Activated T-helper 17 cell treated with anti-CD3 and anti-CD28 coated beads, Interleukin-2, amount 50 U/mL, for 72 hours (primary cell): ENCODE measurements around the gene NUCB2. TPM values are rescaled to one million over a fixed set of nuclear protein-coding genes. Genes with fewer than 3 reads are reported as not detected.
A peak's percentile ranks its signal among the peaks of the same experiment; 100 is the strongest.

Experiments
- ATAC-seq: fragments of 150-1000 bp; cut with Tn5 transposase; replicated peaks from 2 replicates; pipeline ENCODE4 v1.10.0; 2021; ENCODE audit warnings: mild to moderate bottlenecking, moderate library complexity
- H3K27ac Mint-ChIP-seq: one replicate; pipeline ENCODE4 v1.8.0; 2022; ENCODE audit warnings: mixed read lengths
- H3K27me3 Mint-ChIP-seq: one replicate; pipeline ENCODE4 v1.8.0; 2022; ENCODE audit warnings: mixed read lengths
- H3K36me3 Mint-ChIP-seq: one replicate; pipeline ENCODE4 v1.8.0; 2022; ENCODE audit warnings: low read depth, mild to moderate bottlenecking, mixed read lengths
- H3K4me1 Mint-ChIP-seq: one replicate; pipeline ENCODE4 v1.8.0; 2022; ENCODE audit warnings: mixed read lengths
- H3K4me3 Mint-ChIP-seq: one replicate; pipeline ENCODE4 v1.8.0; 2022; ENCODE audit warnings: mild to moderate bottlenecking, mixed read lengths
- H3K9me3 Mint-ChIP-seq: one replicate; pipeline ENCODE4 v1.8.0; 2022; ENCODE audit warnings: mixed read lengths
- total RNA-seq, 2 donors: library from RNA; stranded (reverse); gene quantifications; one replicate each; pipeline ENCODE4 v1.2.3, GENCODE V29; 2022

NUCB2 gene
- total RNA-seq, 2 donors from 2014 or later: 28.3 to 39.0 TPM

DNA sequence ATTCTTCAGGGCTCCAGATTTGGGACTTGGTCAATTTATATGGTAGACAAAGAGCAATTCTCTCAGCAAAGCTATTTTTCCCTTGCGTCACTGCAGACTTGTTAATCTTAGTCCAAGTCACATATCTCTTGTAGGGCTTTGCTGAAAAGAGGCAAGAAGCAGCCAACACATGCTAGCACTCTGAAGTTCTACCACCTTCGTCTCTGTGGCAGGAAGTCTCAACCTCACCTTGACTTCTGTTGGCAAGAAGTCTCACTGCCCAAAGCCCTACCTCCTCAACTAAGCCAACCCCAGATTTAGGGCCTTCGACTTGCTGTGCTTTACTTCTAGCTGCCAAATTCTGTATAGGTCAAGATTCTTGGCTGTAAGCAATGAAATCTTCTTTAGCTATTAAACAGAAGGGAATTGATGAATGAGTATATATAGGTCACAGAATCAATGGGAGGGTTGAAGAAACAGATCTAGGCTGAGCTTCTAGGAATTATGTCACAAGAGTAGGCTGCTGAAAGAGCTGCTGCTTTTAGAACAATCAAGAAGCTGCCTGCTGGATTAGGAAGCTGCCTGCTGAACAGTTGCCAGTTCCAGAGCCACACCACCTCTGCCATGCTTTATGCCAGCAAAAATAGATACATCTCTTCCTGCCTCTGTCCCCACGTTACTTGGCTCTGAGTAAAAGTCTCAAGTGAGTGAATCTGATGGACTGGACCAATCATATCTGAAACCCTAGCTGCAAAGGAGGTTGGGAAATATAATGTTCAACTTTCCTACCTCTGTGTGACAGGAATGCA is 57.5 kb downstream of the NUCB2 start:
- ATAC-seq: no peak
- peaks cover 10% of the 10 kb centered on the region for H3K36me3 Mint-ChIP-seq
- no peaks in the 10 kb centered on the region for H3K27me3 Mint-ChIP-seq
- no peaks in the 10 kb centered on the region for H3K9me3 Mint-ChIP-seq
- no peak overlapping the region for H3K4me3 Mint-ChIP-seq
- no peaks in the 10 kb centered on the region for H3K4me1 Mint-ChIP-seq
- H3K27ac Mint-ChIP-seq: no peak overlapping the region

- ATAC-seq: no peak
- no peaks in the 10 kb centered on the region for H3K9me3 Mint-ChIP-seq
- H3K27ac Mint-ChIP-seq: no peak overlapping the region
- no peaks in the 10 kb centered on the region for H3K27me3 Mint-ChIP-seq
- H3K4me1 Mint-ChIP-seq: no peaks in the 10 kb centered on the region
- no peak overlapping the region for H3K4me3 Mint-ChIP-seq
- no peaks in the 10 kb centered on the region for H3K36me3 Mint-ChIP-seq
These were observed 66.7 kb downstream of the NUCB2 start for GRCh38 chr11:17343257-17343656.

GRCh38 chr11:17343907-17344306 is 67.4 kb downstream of the NUCB2 start:
- H3K9me3 Mint-ChIP-seq: no peaks in the 10 kb centered on the region
- H3K27me3 Mint-ChIP-seq: no peaks in the 10 kb centered on the region
- no peak overlapping the region for H3K27ac Mint-ChIP-seq
- no peaks in the 10 kb centered on the region for H3K4me1 Mint-ChIP-seq
- ATAC-seq: peak; percentile 90
- H3K4me3 Mint-ChIP-seq: no peak overlapping the region
- H3K36me3 Mint-ChIP-seq: no peaks in the 10 kb centered on the region

DNA sequence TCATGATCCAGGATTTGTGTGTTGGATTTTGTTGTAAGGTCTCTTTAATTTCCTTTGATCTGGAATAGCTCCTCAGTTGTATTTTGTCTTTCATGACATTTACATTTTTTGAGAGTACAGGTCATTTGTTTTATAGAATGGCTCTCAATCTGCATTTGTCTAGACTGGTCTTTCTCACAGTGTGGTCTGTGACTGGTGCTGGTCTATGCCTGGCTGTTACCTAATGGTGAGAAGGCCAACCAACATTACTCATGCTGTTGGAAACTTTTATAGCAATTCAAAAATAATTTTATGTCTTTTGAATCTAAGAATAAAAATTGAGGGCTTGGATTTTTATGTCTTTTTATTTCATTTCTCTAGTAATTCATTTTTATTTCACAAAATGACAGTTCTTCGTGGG is 71.1 kb downstream of the NUCB2 start:
- H3K4me3 Mint-ChIP-seq: no peak overlapping the region
- H3K27me3 Mint-ChIP-seq: no peaks in the 10 kb centered on the region
- H3K36me3 Mint-ChIP-seq: no peaks in the 10 kb centered on the region
- no peak overlapping the region for H3K27ac Mint-ChIP-seq
- H3K4me1 Mint-ChIP-seq: peaks cover 13% of the 10 kb centered on the region
- no peak for ATAC-seq
- H3K9me3 Mint-ChIP-seq: no peaks in the 10 kb centered on the region

GRCh38 chr11:17350455-17351171 is 74.1 kb downstream of the NUCB2 start:
- H3K9me3 Mint-ChIP-seq: no peaks in the 10 kb centered on the region
- no peaks in the 10 kb centered on the region for H3K27me3 Mint-ChIP-seq
- H3K4me3 Mint-ChIP-seq: peak overlapping the region; percentile 95
- peaks cover 26% of the 10 kb centered on the region for H3K4me1 Mint-ChIP-seq
- no peaks in the 10 kb centered on the region for H3K36me3 Mint-ChIP-seq
- ATAC-seq: peak; percentile 74
- H3K27ac Mint-ChIP-seq: peak overlapping the region; percentile 15

- Mint-ChIP-seq H3K4me3 (peak overlapping the region; percentile 95), H3K27ac (peak overlapping the region; percentile 15), H3K9me3 (no peaks in the 10 kb centered on the region), H3K27me3 (no peaks in the 10 kb centered on the region), H3K36me3 (no peaks in the 10 kb centered on the region), H3K4me1 (peaks cover 26% of the 10 kb centered on the region)
- no peak for ATAC-seq
These were observed 74.6 kb downstream of the NUCB2 start for GRCh38 chr11:17351172-17351509.

DNA sequence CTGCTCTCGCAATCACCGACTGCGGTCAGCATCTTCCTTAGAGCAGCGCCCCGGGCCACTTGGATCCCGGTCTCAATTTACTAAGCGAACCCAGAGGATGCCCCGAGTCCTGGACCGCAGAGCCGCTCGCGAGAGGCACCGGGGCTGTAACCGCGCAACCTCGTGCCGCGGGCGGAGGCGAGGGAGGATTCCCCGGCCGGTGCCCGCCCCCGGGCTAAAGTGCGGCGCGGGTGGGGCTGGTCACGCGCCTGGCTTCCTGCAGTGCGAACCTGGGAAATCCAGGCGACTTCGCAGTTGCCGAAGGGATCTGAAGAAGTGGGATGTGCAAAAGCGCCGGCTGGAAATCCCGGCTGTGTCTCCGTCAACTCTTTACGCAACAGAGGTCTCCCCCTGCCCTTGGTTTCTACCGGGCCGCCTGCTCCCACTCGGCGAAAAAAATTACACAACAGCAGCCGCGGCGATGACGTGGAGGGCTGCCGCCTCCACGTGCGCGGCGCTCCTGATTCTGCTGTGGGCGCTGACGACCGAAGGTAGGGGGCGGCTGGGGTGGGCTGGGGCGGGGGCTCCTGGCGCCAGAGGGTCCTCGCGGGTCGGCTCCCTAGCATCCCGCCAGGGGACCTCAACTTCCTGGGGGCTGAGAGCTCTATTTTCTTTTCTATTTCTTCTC is 75.1 kb downstream of the NUCB2 start, which contains the start of gene NCR3LG1:
NCR3LG1 (plus strand) TSS at position 291 of the 667 bp plus-strand sequence; CDS start at position 461, 170 bp downstream.
- peak; percentile 51 for ATAC-seq
- Mint-ChIP-seq H3K9me3 (no peaks in the 10 kb centered on the region), H3K4me3 (peak within 1 kb of the TSS; percentile 95), H3K4me1 (peaks cover 26% of the 10 kb centered on the region), H3K36me3 (no peaks in the 10 kb centered on the region), H3K27ac (peak within 1 kb of the TSS; percentile 85), H3K27me3 (no peaks in the 10 kb centered on the region)

GRCh38 chr11:17352950-17353820 is 76.6 kb downstream of the NUCB2 start:
- ATAC-seq: peak; percentile 50
- H3K36me3 Mint-ChIP-seq: no peaks in the 10 kb centered on the region
- H3K9me3 Mint-ChIP-seq: no peaks in the 10 kb centered on the region
- H3K4me3 Mint-ChIP-seq: peak overlapping the region; percentile 95
- no peaks in the 10 kb centered on the region for H3K27me3 Mint-ChIP-seq
- peaks cover 26% of the 10 kb centered on the region for H3K4me1 Mint-ChIP-seq
- H3K27ac Mint-ChIP-seq: peak overlapping the region; percentile 85

- Mint-ChIP-seq H3K27me3 (no peaks in the 10 kb centered on the region), H3K36me3 (no peaks in the 10 kb centered on the region), H3K27ac (peak overlapping the region; percentile 69), H3K4me1 (peaks cover 26% of the 10 kb centered on the region), H3K4me3 (peak overlapping the region; percentile 95), H3K9me3 (no peaks in the 10 kb centered on the region)
- ATAC-seq: no peak
These were observed 77.5 kb downstream of the NUCB2 start for GRCh38 chr11:17353821-17354600.

DNA sequence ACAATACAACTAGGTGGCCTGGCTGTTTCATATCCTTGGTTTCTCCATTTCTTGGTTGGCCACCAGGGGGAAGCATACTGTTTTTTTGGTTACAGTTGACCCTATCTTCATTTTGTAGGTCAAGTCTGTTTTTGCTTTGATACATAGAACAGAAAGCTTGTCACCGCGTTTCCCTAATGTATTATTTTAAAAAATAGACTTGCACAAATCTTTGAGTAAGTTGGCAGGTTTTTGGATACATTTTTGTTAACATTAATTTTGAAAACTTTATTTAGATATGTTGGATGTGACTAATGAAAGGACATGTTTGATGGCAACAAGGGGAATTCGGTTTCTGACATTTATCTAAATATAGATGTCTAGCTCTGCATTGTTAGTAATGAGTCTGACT is 78.1 kb downstream of the NUCB2 start:
- Mint-ChIP-seq H3K4me1 (peaks cover 26% of the 10 kb centered on the region), H3K4me3 (peak overlapping the region; percentile 95), H3K27me3 (no peaks in the 10 kb centered on the region), H3K9me3 (no peaks in the 10 kb centered on the region), H3K27ac (peak overlapping the region; percentile 69), H3K36me3 (no peaks in the 10 kb centered on the region)
- ATAC-seq: peak; percentile 40

DNA sequence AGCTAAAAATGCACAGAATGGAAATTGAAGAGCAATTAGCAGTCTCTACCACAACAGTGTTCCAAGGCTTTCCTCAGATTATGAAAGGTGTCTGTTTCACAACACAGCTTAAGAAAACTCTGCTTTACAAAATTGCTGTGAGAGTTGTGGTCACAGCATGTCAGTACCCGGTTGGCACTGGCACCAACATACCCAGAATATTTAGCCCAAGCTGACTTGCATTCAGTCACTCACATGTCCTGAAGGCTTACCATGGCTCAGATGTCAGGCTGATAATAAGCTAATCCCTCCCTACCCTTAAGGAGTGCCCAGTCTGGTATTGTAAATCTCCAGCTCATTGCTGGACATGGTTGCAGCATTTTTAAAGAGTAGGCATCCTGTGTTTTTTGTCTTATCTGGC is 90.0 kb downstream of the NUCB2 start:
- no peaks in the 10 kb centered on the region for H3K4me1 Mint-ChIP-seq
- H3K36me3 Mint-ChIP-seq: peaks cover 43% of the 10 kb centered on the region
- no peak for ATAC-seq
- no peak overlapping the region for H3K4me3 Mint-ChIP-seq
- no peak overlapping the region for H3K27ac Mint-ChIP-seq
- peaks cover 20% of the 10 kb centered on the region for H3K9me3 Mint-ChIP-seq
- H3K27me3 Mint-ChIP-seq: no peaks in the 10 kb centered on the region

DNA sequence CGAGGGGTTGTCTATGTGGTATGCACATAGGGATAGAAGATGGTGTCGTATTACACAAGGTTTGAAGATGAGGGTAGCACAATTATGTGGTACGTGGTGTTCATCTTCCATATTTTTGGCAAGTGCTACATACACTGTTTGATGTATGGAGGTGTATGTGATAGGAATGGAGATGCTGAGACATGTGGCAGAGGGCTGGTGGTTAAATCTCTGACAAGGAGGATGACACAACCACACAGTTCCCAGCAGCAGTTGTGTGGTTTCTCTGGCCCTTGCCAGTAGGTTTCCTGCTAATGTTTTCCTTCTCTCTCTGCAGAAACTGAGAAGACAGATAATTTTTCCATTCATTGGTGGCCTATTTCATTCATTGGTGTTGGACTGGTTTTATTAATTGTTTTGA is 92.0 kb downstream of the NUCB2 start:
- no peak overlapping the region for H3K27ac Mint-ChIP-seq
- no peaks in the 10 kb centered on the region for H3K4me1 Mint-ChIP-seq
- peak; percentile 63 for ATAC-seq
- peaks cover 56% of the 10 kb centered on the region for H3K36me3 Mint-ChIP-seq
- peaks cover 30% of the 10 kb centered on the region for H3K9me3 Mint-ChIP-seq
- no peak overlapping the region for H3K4me3 Mint-ChIP-seq
- no peaks in the 10 kb centered on the region for H3K27me3 Mint-ChIP-seq

- H3K27me3 Mint-ChIP-seq: no peaks in the 10 kb centered on the region
- no peak for ATAC-seq
- peaks cover 56% of the 10 kb centered on the region for H3K36me3 Mint-ChIP-seq
- H3K4me1 Mint-ChIP-seq: no peaks in the 10 kb centered on the region
- H3K9me3 Mint-ChIP-seq: peaks cover 30% of the 10 kb centered on the region
- no peak overlapping the region for H3K27ac Mint-ChIP-seq
- H3K4me3 Mint-ChIP-seq: no peak overlapping the region
These were observed 92.6 kb downstream of the NUCB2 start for GRCh38 chr11:17369094-17369493.
